ENCODE measurements around the gene PGD.

PGD gene

DNA sequence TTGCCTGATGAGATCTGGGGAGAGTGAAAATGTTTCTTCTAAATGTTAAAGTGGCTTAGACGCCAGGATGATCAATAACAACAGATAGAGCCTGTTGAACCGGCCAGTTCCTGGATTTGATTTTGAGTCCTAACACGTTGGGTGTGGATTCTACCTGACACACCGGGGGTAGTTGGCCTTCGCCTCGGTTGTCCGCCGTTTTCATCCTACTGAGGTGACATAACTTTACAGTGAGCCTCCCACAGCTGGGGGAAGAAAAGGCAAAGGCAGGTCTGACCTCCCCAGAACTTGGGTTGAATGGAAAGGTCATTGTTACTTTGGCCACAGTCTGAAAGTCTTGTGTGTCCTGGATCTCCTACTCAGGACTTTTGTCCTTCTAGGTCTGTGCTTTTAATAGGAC, 1.1 kb downstream of the PGD start:
- no peak for ATAC-seq
- no peak for TF ChIP-seq RARB (CRISPR knock-in tag; IDR thresholded peaks at IDR 0.05)

GRCh38 chr1:10401281-10401680, 2.4 kb downstream of the PGD start:
- no peak for ATAC-seq
- TF ChIP-seq ZC3H10 (CRISPR knock-in tag; IDR thresholded peaks at IDR 0.05) = no peak
- TF ChIP-seq ISL1 (CRISPR knock-in tag; IDR thresholded peaks at IDR 0.05) = no peak
- TF ChIP-seq, protein P1, sequence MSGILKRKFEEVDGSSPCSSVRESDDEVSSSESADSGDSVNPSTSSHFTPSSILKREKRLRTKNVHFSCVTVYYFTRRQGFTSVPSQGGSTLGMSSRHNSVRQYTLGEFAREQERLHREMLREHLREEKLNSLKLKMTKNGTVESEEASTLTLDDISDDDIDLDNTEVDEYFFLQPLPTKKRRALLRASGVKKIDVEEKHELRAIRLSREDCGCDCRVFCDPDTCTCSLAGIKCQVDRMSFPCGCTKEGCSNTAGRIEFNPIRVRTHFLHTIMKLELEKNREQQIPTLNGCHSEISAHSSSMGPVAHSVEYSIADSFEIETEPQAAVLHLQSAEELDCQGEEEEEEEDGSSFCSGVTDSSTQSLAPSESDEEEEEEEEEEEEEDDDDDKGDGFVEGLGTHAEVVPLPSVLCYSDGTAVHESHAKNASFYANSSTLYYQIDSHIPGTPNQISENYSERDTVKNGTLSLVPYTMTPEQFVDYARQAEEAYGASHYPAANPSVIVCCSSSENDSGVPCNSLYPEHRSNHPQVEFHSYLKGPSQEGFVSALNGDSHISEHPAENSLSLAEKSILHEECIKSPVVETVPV (CRISPR knock-in tag; IDR thresholded peaks at IDR 0.05) = no peak
- TF ChIP-seq RARB (CRISPR knock-in tag; IDR thresholded peaks at IDR 0.05) = no peak
- TF ChIP-seq PPARA (CRISPR knock-in tag; IDR thresholded peaks at IDR 0.05; ENCODE audit: borderline replicate concordance) = no peak
- no peak for TF ChIP-seq ZNF8 (CRISPR knock-in tag; IDR thresholded peaks at IDR 0.05)
- no peak for TF ChIP-seq ZFP30 (CRISPR knock-in tag; IDR thresholded peaks at IDR 0.05)
- no peak for TF ChIP-seq SNAI2 (CRISPR knock-in tag; IDR thresholded peaks at IDR 0.05)
- TF ChIP-seq GLIS3 (CRISPR knock-in tag; IDR thresholded peaks at IDR 0.05) = no peak
- no peak for TF ChIP-seq ZNF70 (CRISPR knock-in tag; IDR thresholded peaks at IDR 0.05)
- TF ChIP-seq ZFP3 (CRISPR knock-in tag; IDR thresholded peaks at IDR 0.05) = no peak
- no peak for TF ChIP-seq TCF4 (CRISPR knock-in tag; IDR thresholded peaks at IDR 0.05; ENCODE audit: borderline replicate concordance)

GRCh38 chr1:10402729-10403274, 3.9 kb downstream of the PGD start:
- TF ChIP-seq PATZ1 (CRISPR knock-in tag; IDR thresholded peaks at IDR 0.05; ENCODE audit: borderline replicate concordance) (no peak), ESRRG (CRISPR knock-in tag; IDR thresholded peaks at IDR 0.05) (no peak), OSR1 (CRISPR knock-in tag; IDR thresholded peaks at IDR 0.05) (no peak), ZNF8 (CRISPR knock-in tag; IDR thresholded peaks at IDR 0.05) (no peak), CREB5 (CRISPR knock-in tag; IDR thresholded peaks at IDR 0.05; ENCODE audit: low read depth) (no peak), ZC3H10 (CRISPR knock-in tag; IDR thresholded peaks at IDR 0.05) (no peak), PPARA (CRISPR knock-in tag; IDR thresholded peaks at IDR 0.05; ENCODE audit: borderline replicate concordance) (no peak), GLIS3 (CRISPR knock-in tag; IDR thresholded peaks at IDR 0.05) (no peak), ARNTL (CRISPR knock-in tag; IDR thresholded peaks at IDR 0.05; ENCODE audit: borderline replicate concordance, low read depth) (no peak), CSDC2 (CRISPR knock-in tag; IDR thresholded peaks at IDR 0.05) (no peak), ZFP3 (CRISPR knock-in tag; IDR thresholded peaks at IDR 0.05) (no peak)
- TF ChIP-seq, protein P2, sequence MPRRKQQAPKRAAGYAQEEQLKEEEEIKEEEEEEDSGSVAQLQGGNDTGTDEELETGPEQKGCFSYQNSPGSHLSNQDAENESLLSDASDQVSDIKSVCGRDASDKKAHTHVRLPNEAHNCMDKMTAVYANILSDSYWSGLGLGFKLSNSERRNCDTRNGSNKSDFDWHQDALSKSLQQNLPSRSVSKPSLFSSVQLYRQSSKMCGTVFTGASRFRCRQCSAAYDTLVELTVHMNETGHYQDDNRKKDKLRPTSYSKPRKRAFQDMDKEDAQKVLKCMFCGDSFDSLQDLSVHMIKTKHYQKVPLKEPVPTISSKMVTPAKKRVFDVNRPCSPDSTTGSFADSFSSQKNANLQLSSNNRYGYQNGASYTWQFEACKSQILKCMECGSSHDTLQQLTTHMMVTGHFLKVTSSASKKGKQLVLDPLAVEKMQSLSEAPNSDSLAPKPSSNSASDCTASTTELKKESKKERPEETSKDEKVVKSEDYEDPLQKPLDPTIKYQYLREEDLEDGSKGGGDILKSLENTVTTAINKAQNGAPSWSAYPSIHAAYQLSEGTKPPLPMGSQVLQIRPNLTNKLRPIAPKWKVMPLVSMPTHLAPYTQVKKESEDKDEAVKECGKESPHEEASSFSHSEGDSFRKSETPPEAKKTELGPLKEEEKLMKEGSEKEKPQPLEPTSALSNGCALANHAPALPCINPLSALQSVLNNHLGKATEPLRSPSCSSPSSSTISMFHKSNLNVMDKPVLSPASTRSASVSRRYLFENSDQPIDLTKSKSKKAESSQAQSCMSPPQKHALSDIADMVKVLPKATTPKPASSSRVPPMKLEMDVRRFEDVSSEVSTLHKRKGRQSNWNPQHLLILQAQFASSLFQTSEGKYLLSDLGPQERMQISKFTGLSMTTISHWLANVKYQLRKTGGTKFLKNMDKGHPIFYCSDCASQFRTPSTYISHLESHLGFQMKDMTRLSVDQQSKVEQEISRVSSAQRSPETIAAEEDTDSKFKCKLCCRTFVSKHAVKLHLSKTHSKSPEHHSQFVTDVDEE (CRISPR knock-in tag; IDR thresholded peaks at IDR 0.05) = no peak
- ATAC-seq = no peak

DNA sequence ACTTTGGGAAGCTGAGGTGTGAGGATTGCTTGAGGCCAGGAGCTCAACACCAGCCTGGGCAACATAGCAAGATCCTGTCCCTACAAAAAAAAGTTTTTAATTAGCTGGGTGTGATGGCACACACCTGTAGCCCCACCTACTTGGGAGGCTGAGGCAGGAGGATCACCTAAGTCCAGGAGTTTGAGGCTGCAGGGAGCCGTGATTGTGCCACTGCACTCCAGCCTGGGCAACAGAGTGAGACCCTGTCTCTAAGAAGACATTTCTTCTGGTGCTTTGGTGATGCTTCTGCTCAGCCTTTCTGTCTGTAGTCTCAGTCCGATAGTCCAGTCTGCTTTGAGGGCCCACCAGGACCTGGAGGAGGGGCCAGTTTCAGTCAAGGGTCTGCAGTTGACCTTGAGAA, 8.3 kb downstream of the PGD start:
- ATAC-seq = no peak
- TF ChIP-seq ZNF565 (CRISPR knock-in tag; conservative IDR thresholded peaks at IDR 0.05; ENCODE audit: low read depth) (no peak), CSDC2 (CRISPR knock-in tag; IDR thresholded peaks at IDR 0.05) (no peak), OSR1 (CRISPR knock-in tag; IDR thresholded peaks at IDR 0.05) (no peak), BACH2 (CRISPR knock-in tag; IDR thresholded peaks at IDR 0.05; ENCODE audit: borderline replicate concordance) (no peak), CREB5 (CRISPR knock-in tag; IDR thresholded peaks at IDR 0.05; ENCODE audit: low read depth) (no peak), ESRRG (CRISPR knock-in tag; IDR thresholded peaks at IDR 0.05) (no peak), PPARA (CRISPR knock-in tag; IDR thresholded peaks at IDR 0.05; ENCODE audit: borderline replicate concordance) (no peak), ZC3H10 (CRISPR knock-in tag; IDR thresholded peaks at IDR 0.05) (no peak), RARB (CRISPR knock-in tag; IDR thresholded peaks at IDR 0.05) (no peak), ZFP3 (CRISPR knock-in tag; IDR thresholded peaks at IDR 0.05) (no peak), SNAI2 (CRISPR knock-in tag; IDR thresholded peaks at IDR 0.05) (no peak), ZFP30 (CRISPR knock-in tag; IDR thresholded peaks at IDR 0.05) (no peak), TOX (CRISPR knock-in tag; IDR thresholded peaks at IDR 0.05; ENCODE audit: borderline replicate concordance) (no peak), TCF4 (CRISPR knock-in tag; IDR thresholded peaks at IDR 0.05; ENCODE audit: borderline replicate concordance) (no peak)
- TF ChIP-seq, protein P2 (CRISPR knock-in tag; IDR thresholded peaks at IDR 0.05) = no peak
- TF ChIP-seq, protein P1 (CRISPR knock-in tag; IDR thresholded peaks at IDR 0.05) = no peak
